ENCODE data around the gene SLC38A9. TPM values are rescaled to one million over a fixed set of nuclear protein-coding genes. Genes with fewer than 3 reads are reported as not detected.
"Not testable (repeated sequence)": the region's sequence is repeated elsewhere in the genome, so short reads cannot be mapped to it uniquely, and the experiment has no call there.

Gene SLC38A9
- total and polyA plus RNA-seq, 4 donors: 11.4 to 31.0 (median 18.6) TPM

DNA sequence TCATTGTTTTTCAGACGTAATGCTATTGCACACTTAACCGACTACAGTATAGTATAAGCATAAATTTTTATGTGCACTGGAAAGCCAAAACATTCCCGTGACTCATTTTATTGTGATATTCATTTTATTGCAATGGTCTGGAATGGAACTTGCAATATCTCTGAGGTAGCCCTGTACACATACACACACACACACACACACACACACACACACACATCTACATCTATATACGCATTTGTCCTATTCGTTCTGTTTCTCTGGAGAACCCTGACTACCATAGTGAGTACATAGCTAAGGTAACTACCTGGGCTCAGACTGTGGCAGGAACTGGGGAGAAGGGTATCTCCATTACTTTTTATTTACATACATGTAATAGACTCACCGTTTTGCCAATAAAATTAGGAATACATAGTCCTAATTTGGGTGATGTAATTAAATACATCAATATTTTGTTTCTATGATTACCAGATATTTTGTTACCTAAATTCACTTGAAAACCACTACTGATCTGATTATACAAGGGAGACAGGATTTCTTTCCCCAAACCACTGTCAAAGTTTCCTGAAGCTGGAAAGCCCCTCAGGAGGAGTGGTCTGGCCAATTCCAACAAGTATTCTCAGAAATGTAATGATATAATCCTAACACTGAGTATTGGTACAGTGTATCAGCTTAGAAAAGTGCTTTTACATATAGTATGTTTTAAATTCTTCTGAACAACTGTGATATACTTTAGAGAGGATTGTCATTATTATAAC is 103.4 kb downstream of the SLC38A9 start:
- Histone ChIP-seq H3K27ac (ENCODE audit: low read depth in 1 of 2, low read length in 2 of 2) (no peak overlapping the region), H3K9me3 (ENCODE audit: control insufficient read depth in 4 of 4, low read length in 3 of 4) (no peaks in the 10 kb centered on the region), H3K9ac (ENCODE audit: low read depth in 1 of 2, low read length in 2 of 2) (no peak overlapping the region), H3K4me3 (ENCODE audit: low read depth in 1 of 3, low read length in 3 of 3) (no peak overlapping the region), H3K36me3 (ENCODE audit: control insufficient read depth in 4 of 4, insufficient read depth in 3 of 4, low read depth in 1 of 4, low read length in 3 of 4) (no peaks in the 10 kb centered on the region), H3K4me1 (ENCODE audit: control insufficient read depth in 4 of 4, insufficient read depth in 4 of 4, low read length in 3 of 4) (peaks cover 0 to 9% (median 3%) of the 10 kb centered on the region in 4 donors), H3K27me3 (ENCODE audit: control insufficient read depth in 4 of 4, insufficient read depth in 4 of 4, low read length in 3 of 4) (no peaks in the 10 kb centered on the region)
- no peak for DNase-seq (ENCODE audit: low spot score)
- 58% methylated on average over 6 of the region's 6 CpGs for WGBS
- TF ChIP-seq RAD21 (IDR thresholded peaks at IDR 0.05) (no peak), SP1 (IDR thresholded peaks at IDR 0.05) (no peak), JUND (IDR thresholded peaks at IDR 0.05) (no peak), FOXA2 (IDR thresholded peaks at IDR 0.05) (no peak), HNF4G (IDR thresholded peaks at IDR 0.05) (no peak), NR2F2 (IDR thresholded peaks at IDR 0.05) (no peak), EGR1 (IDR thresholded peaks at IDR 0.05; ENCODE audit: low read depth in 2 of 2) (no peak), RXRA (IDR thresholded peaks at IDR 0.05) (no peak), YY1 (IDR thresholded peaks at IDR 0.05) (no peak), GABPA (IDR thresholded peaks at IDR 0.05 in 1 of 2, conservative IDR thresholded peaks at IDR 0.05 in 1 of 2) (no peak), HNF4A (conservative IDR thresholded peaks at IDR 0.05) (no peak)
- TF ChIP-seq, protein P1, sequence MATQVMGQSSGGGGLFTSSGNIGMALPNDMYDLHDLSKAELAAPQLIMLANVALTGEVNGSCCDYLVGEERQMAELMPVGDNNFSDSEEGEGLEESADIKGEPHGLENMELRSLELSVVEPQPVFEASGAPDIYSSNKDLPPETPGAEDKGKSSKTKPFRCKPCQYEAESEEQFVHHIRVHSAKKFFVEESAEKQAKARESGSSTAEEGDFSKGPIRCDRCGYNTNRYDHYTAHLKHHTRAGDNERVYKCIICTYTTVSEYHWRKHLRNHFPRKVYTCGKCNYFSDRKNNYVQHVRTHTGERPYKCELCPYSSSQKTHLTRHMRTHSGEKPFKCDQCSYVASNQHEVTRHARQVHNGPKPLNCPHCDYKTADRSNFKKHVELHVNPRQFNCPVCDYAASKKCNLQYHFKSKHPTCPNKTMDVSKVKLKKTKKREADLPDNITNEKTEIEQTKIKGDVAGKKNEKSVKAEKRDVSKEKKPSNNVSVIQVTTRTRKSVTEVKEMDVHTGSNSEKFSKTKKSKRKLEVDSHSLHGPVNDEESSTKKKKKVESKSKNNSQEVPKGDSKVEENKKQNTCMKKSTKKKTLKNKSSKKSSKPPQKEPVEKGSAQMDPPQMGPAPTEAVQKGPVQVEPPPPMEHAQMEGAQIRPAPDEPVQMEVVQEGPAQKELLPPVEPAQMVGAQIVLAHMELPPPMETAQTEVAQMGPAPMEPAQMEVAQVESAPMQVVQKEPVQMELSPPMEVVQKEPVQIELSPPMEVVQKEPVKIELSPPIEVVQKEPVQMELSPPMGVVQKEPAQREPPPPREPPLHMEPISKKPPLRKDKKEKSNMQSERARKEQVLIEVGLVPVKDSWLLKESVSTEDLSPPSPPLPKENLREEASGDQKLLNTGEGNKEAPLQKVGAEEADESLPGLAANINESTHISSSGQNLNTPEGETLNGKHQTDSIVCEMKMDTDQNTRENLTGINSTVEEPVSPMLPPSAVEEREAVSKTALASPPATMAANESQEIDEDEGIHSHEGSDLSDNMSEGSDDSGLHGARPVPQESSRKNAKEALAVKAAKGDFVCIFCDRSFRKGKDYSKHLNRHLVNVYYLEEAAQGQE (IDR thresholded peaks at IDR 0.05): no peak
- TF ChIP-seq, protein P2, sequence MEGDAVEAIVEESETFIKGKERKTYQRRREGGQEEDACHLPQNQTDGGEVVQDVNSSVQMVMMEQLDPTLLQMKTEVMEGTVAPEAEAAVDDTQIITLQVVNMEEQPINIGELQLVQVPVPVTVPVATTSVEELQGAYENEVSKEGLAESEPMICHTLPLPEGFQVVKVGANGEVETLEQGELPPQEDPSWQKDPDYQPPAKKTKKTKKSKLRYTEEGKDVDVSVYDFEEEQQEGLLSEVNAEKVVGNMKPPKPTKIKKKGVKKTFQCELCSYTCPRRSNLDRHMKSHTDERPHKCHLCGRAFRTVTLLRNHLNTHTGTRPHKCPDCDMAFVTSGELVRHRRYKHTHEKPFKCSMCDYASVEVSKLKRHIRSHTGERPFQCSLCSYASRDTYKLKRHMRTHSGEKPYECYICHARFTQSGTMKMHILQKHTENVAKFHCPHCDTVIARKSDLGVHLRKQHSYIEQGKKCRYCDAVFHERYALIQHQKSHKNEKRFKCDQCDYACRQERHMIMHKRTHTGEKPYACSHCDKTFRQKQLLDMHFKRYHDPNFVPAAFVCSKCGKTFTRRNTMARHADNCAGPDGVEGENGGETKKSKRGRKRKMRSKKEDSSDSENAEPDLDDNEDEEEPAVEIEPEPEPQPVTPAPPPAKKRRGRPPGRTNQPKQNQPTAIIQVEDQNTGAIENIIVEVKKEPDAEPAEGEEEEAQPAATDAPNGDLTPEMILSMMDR (IDR thresholded peaks at IDR 0.05; ENCODE audit: low read depth, low read length, missing input control): no peak

DNA sequence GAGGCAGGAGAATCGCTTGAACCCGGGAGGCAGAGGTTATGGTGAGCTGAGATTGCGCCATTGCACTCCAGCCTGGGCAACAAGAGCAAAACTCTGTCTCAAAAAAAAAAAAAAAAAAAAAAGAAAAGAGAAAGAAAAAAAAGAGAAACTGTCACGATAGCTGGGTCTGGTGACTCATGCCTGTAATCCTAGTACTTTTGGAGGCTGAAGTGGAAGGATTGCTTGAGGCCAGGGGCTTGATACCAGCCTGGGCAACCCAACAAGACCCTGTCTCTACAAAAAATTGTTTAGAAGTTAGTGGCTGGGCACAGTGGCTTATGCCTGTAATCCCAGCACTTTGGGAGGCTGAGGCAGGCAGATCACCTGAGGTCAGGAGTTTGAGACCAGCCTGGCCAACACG is 104.8 kb downstream of the SLC38A9 start:
- H3K27me3 ChIP-seq (ENCODE audit: control insufficient read depth in 4 of 4, insufficient read depth in 4 of 4, low read length in 3 of 4); H3K36me3 ChIP-seq (ENCODE audit: control insufficient read depth in 4 of 4, insufficient read depth in 3 of 4, low read depth in 1 of 4, low read length in 3 of 4); DNase-seq (ENCODE audit: low spot score); H3K27ac ChIP-seq (ENCODE audit: low read depth in 1 of 2, low read length in 2 of 2); H3K9me3 ChIP-seq (ENCODE audit: control insufficient read depth in 4 of 4, low read length in 3 of 4); H3K9ac ChIP-seq (ENCODE audit: low read depth in 1 of 2, low read length in 2 of 2); H3K4me3 ChIP-seq (ENCODE audit: low read depth in 1 of 3, low read length in 3 of 3): not testable (repeated sequence)
- peaks cover 0 to 12% (median 5%) of the 10 kb centered on the region in 4 donors for H3K4me1 ChIP-seq (ENCODE audit: control insufficient read depth in 4 of 4, insufficient read depth in 4 of 4, low read length in 3 of 4)
- WGBS: 75% methylated on average over 5 of the region's 5 CpGs

Measured in liver (tissue), 9 donors.